ENCODE results near the gene TMEM271.

TMEM271 gene, protein sequence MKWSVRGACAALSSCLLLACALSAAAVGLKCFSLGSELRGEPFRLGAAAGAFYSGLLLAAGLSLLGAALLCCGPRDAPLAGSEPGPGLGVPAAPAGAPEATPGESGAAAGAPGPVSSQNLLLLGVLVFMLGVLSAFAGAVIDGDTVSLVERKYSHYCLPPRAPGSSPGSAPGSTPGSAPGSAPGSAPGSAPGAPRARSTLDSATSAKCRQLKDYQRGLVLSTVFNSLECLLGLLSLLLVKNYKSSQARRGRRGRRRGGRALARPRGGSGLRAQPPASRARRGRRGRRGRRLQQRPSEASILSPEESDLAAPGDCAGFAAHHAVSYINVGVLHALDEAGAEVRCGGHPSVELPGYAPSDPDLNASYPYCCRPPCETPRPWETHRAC

DNA sequence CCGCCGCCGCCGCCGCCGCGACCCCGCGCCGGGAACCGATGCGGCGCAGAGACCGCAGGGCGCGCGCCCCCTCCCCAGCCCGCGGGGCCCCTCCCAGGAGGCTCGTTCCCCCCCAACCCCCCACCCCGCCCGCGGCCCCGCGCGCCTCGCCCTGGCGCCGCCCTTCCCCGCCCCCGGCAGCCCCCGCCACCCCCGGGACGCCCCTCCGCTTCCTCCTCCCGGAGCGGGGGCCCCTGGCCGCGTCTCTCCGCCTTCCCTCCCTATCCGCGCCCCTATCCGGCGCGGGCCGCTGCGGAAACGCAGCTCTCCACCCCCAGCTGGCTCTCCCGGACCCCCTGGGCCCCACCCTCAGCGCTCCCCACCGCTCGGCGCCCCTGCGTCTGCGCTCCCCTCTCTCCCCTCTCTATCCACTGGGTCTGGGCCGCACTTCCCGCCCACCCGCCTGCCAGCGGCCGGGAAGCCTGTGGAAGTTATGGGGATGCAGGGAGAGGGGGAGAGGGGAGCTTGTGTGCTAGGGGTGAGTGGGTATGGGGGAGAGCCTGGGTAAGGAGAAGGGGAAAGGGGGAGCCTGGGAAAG, at the start of gene TMEM271:
Gene TMEM271, minus strand, starts transcription at position 51 of the 577 bp plus-strand sequence. CDS start 233 bp downstream, outside the sequence.
- ATAC-seq = no peak

DNA sequence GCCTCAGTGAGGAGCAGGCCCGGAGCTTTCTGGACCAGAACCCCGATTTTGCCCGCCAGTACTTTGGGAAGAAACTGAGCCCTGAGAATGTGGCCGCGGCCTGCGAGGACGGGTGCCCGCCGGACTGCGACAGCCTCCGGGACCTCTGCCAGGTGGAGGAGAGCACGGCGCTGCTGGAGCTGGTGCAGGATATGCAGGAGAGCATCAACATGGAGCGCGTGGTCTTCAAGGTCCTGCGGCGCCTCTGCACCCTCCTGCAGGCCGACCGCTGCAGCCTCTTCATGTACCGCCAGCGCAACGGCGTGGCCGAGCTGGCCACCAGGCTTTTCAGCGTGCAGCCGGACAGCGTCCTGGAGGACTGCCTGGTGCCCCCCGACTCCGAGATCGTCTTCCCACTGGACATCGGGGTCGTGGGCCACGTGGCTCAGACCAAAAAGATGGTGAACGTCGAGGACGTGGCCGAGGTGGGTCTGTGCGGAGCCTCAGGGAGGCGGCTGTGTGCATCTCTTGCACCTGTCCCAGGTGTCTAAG, 49.6 kb upstream of the TMEM271 start:
- ATAC-seq = no peak
- TF ChIP-seq PPARA (CRISPR knock-in tag; IDR thresholded peaks at IDR 0.05; ENCODE audit: borderline replicate concordance) (no peak), ZFP30 (CRISPR knock-in tag; IDR thresholded peaks at IDR 0.05) (no peak), ZC3H10 (CRISPR knock-in tag; IDR thresholded peaks at IDR 0.05) (no peak), TCF4 (CRISPR knock-in tag; IDR thresholded peaks at IDR 0.05; ENCODE audit: borderline replicate concordance) (no peak), CSDC2 (CRISPR knock-in tag; IDR thresholded peaks at IDR 0.05) (no peak), GLIS3 (CRISPR knock-in tag; IDR thresholded peaks at IDR 0.05) (no peak), TOX (CRISPR knock-in tag; IDR thresholded peaks at IDR 0.05; ENCODE audit: borderline replicate concordance) (no peak), ZFP3 (CRISPR knock-in tag; IDR thresholded peaks at IDR 0.05) (no peak), ISL1 (CRISPR knock-in tag; IDR thresholded peaks at IDR 0.05) (no peak), RARB (CRISPR knock-in tag; IDR thresholded peaks at IDR 0.05) (no peak), ESRRG (CRISPR knock-in tag; IDR thresholded peaks at IDR 0.05) (no peak), ZNF70 (CRISPR knock-in tag; IDR thresholded peaks at IDR 0.05) (no peak)
- TF ChIP-seq, protein P1, sequence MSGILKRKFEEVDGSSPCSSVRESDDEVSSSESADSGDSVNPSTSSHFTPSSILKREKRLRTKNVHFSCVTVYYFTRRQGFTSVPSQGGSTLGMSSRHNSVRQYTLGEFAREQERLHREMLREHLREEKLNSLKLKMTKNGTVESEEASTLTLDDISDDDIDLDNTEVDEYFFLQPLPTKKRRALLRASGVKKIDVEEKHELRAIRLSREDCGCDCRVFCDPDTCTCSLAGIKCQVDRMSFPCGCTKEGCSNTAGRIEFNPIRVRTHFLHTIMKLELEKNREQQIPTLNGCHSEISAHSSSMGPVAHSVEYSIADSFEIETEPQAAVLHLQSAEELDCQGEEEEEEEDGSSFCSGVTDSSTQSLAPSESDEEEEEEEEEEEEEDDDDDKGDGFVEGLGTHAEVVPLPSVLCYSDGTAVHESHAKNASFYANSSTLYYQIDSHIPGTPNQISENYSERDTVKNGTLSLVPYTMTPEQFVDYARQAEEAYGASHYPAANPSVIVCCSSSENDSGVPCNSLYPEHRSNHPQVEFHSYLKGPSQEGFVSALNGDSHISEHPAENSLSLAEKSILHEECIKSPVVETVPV (CRISPR knock-in tag; IDR thresholded peaks at IDR 0.05) = no peak
- TF ChIP-seq, protein P2, sequence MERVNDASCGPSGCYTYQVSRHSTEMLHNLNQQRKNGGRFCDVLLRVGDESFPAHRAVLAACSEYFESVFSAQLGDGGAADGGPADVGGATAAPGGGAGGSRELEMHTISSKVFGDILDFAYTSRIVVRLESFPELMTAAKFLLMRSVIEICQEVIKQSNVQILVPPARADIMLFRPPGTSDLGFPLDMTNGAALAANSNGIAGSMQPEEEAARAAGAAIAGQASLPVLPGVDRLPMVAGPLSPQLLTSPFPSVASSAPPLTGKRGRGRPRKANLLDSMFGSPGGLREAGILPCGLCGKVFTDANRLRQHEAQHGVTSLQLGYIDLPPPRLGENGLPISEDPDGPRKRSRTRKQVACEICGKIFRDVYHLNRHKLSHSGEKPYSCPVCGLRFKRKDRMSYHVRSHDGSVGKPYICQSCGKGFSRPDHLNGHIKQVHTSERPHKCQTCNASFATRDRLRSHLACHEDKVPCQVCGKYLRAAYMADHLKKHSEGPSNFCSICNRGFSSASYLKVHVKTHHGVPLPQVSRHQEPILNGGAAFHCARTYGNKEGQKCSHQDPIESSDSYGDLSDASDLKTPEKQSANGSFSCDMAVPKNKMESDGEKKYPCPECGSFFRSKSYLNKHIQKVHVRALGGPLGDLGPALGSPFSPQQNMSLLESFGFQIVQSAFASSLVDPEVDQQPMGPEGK (CRISPR knock-in tag; IDR thresholded peaks at IDR 0.05; ENCODE audit: borderline replicate concordance) = no peak
- TF ChIP-seq, protein P3, sequence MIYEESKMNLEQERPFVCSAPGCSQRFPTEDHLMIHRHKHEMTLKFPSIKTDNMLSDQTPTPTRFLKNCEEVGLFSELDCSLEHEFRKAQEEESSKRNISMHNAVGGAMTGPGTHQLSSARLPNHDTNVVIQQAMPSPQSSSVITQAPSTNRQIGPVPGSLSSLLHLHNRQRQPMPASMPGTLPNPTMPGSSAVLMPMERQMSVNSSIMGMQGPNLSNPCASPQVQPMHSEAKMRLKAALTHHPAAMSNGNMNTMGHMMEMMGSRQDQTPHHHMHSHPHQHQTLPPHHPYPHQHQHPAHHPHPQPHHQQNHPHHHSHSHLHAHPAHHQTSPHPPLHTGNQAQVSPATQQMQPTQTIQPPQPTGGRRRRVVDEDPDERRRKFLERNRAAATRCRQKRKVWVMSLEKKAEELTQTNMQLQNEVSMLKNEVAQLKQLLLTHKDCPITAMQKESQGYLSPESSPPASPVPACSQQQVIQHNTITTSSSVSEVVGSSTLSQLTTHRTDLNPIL (CRISPR knock-in tag; IDR thresholded peaks at IDR 0.05; ENCODE audit: low read depth) = no peak
- TF ChIP-seq, protein P4, sequence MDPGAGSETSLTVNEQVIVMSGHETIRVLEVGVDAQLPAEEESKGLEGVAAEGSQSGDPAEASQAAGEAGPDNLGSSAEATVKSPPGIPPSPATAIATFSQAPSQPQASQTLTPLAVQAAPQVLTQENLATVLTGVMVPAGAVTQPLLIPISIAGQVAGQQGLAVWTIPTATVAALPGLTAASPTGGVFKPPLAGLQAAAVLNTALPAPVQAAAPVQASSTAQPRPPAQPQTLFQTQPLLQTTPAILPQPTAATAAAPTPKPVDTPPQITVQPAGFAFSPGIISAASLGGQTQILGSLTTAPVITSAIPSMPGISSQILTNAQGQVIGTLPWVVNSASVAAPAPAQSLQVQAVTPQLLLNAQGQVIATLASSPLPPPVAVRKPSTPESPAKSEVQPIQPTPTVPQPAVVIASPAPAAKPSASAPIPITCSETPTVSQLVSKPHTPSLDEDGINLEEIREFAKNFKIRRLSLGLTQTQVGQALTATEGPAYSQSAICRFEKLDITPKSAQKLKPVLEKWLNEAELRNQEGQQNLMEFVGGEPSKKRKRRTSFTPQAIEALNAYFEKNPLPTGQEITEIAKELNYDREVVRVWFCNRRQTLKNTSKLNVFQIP (CRISPR knock-in tag; IDR thresholded peaks at IDR 0.05; ENCODE audit: borderline replicate concordance, low read depth) = no peak

More for the DNA sequence above, at the start of gene TMEM271:
- TF ChIP-seq ISL1 (CRISPR knock-in tag; IDR thresholded peaks at IDR 0.05) (no peak), RARB (CRISPR knock-in tag; IDR thresholded peaks at IDR 0.05) (no peak), ZNF8 (CRISPR knock-in tag; IDR thresholded peaks at IDR 0.05) (no peak), TCF4 (CRISPR knock-in tag; IDR thresholded peaks at IDR 0.05; ENCODE audit: borderline replicate concordance) (no peak), ZFP3 (CRISPR knock-in tag; IDR thresholded peaks at IDR 0.05) (no peak), ARNTL (CRISPR knock-in tag; IDR thresholded peaks at IDR 0.05; ENCODE audit: borderline replicate concordance, low read depth) (no peak), GLIS3 (CRISPR knock-in tag; IDR thresholded peaks at IDR 0.05) (no peak), ZNF565 (CRISPR knock-in tag; conservative IDR thresholded peaks at IDR 0.05; ENCODE audit: low read depth) (no peak)
- TF ChIP-seq, protein P5, sequence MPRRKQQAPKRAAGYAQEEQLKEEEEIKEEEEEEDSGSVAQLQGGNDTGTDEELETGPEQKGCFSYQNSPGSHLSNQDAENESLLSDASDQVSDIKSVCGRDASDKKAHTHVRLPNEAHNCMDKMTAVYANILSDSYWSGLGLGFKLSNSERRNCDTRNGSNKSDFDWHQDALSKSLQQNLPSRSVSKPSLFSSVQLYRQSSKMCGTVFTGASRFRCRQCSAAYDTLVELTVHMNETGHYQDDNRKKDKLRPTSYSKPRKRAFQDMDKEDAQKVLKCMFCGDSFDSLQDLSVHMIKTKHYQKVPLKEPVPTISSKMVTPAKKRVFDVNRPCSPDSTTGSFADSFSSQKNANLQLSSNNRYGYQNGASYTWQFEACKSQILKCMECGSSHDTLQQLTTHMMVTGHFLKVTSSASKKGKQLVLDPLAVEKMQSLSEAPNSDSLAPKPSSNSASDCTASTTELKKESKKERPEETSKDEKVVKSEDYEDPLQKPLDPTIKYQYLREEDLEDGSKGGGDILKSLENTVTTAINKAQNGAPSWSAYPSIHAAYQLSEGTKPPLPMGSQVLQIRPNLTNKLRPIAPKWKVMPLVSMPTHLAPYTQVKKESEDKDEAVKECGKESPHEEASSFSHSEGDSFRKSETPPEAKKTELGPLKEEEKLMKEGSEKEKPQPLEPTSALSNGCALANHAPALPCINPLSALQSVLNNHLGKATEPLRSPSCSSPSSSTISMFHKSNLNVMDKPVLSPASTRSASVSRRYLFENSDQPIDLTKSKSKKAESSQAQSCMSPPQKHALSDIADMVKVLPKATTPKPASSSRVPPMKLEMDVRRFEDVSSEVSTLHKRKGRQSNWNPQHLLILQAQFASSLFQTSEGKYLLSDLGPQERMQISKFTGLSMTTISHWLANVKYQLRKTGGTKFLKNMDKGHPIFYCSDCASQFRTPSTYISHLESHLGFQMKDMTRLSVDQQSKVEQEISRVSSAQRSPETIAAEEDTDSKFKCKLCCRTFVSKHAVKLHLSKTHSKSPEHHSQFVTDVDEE (CRISPR knock-in tag; IDR thresholded peaks at IDR 0.05) = no peak

Measured in SK-N-SH treated with all-trans-retinoic acid at 6 μM for 48 hours (cell line).